ENCODE results near the gene CD14. TPM values are rescaled to one million over a fixed set of nuclear protein-coding genes. Genes with fewer than 3 reads are reported as not detected.
A peak's percentile ranks its signal among the peaks of the same experiment; 100 is the strongest.
"Not testable (repeated sequence)": the region's sequence is repeated elsewhere in the genome, so short reads cannot be mapped to it uniquely, and the experiment has no call there.

CD14 gene
- total RNA-seq, 2 experiments from 2014 or later: 0.36 to 0.41 TPM

GRCh38 chr5:140664359-140665119 lies 31.6 kb upstream of the CD14 start, which contains the start of gene WDR55:
WDR55 (plus strand) TSS chr5:140664904; CDS start chr5:140664913, 9 bp downstream.
- intact Hi-C loops (cut with micrococcal nuclease): no loop called here
- TF ChIP-seq CTCF (IDR thresholded peaks at IDR 0.05): no peak
- Mint-ChIP-seq H3K27ac (peak within 1 kb of the TSS; percentile 95), H3K9me3 (no peaks in the 10 kb centered on the region), H3K36me3 (ENCODE audit: low read depth) (peaks cover 73% of the 10 kb centered on the region), H3K4me1 (ENCODE audit: low read depth) (peaks cover 26% of the 10 kb centered on the region), H3K27me3 (no peaks in the 10 kb centered on the region), H3K4me3 (peak within 1 kb of the TSS; percentile 99)
- peak; percentile 97 for DNase-seq
- ChIA-PET CTCF (interaction anchor here (1.1 to 1.9 kb wide), 3 partner anchors 9 to 22 kb away, joined by 3 to 4 read pairs (median 3); partner anchors contain the start of genes IK and NDUFA2), POLR2A (interaction anchor here (1.0 to 5.5 kb wide), 15 partner anchors 10 to 318 kb away, joined by 3 to 37 read pairs (median 4); partner anchors contain the start of genes EIF4EBP3, HARS1, HARS2 and HBEGF)
- ATAC-seq: peak; percentile 96

GRCh38 chr5:140664030-140664358 lies 31.0 kb upstream of the CD14 start:
- POLR2A ChIA-PET: interaction anchor here (1.0 to 5.5 kb wide), 10 partner anchors 10 to 263 kb away, joined by 3 to 37 read pairs (median 4); partner anchors contain the start of genes EIF4EBP3, HARS1, HARS2 and IK
- peaks cover 72% of the 10 kb centered on the region for H3K36me3 Mint-ChIP-seq (ENCODE audit: low read depth)

GRCh38 chr5:140660371-140660770 lies 27.4 kb upstream of the CD14 start:
- H3K4me3 Mint-ChIP-seq; ATAC-seq; DNase-seq; intact Hi-C loops (cut with micrococcal nuclease); H3K4me1 Mint-ChIP-seq (ENCODE audit: low read depth); H3K27me3 Mint-ChIP-seq; H3K9me3 Mint-ChIP-seq; H3K27ac Mint-ChIP-seq; POLR2A ChIA-PET; CTCF ChIA-PET: not testable (repeated sequence)
- H3K36me3 Mint-ChIP-seq (ENCODE audit: low read depth): peaks cover 55% of the 10 kb centered on the region

More at GRCh38 chr5:140664030-140664358, 31.0 kb upstream of the CD14 start:
- no peak for ATAC-seq
- H3K27ac Mint-ChIP-seq: peak overlapping the region; percentile 95
- peaks cover 26% of the 10 kb centered on the region for H3K4me1 Mint-ChIP-seq (ENCODE audit: low read depth)
- peak overlapping the region; percentile 99 for H3K4me3 Mint-ChIP-seq
- no peak for DNase-seq
- intact Hi-C loops (cut with micrococcal nuclease): no loop called here
- H3K27me3 Mint-ChIP-seq: no peaks in the 10 kb centered on the region
- H3K9me3 Mint-ChIP-seq: no peaks in the 10 kb centered on the region
- TF ChIP-seq CTCF (IDR thresholded peaks at IDR 0.05): no peak
- CTCF ChIA-PET: interaction anchor here (1.1 to 1.9 kb wide), 2 partner anchors 8 to 16 kb away, joined by 3 to 4 read pairs; partner anchors contain the start of genes IK and NDUFA2

- Mint-ChIP-seq H3K36me3 (ENCODE audit: low read depth) (peaks cover 59% of the 10 kb centered on the region), H3K27ac (no peak overlapping the region), H3K9me3 (no peaks in the 10 kb centered on the region), H3K27me3 (no peaks in the 10 kb centered on the region), H3K4me3 (no peak overlapping the region), H3K4me1 (ENCODE audit: low read depth) (peaks cover 4% of the 10 kb centered on the region)
- ATAC-seq (no peak), DNase-seq (no peak)
- ChIA-PET POLR2A (interaction anchor here (0.5 to 1.0 kb wide), 3 partner anchors 32 to 266 kb away, joined by 3 read pairs; partner anchors contain the start of genes HARS1 and HARS2), CTCF (interaction anchor here (0.7 kb wide), 1 partner anchor 12 kb away, joined by 3 read pairs; the partner anchor contains the start of genes IK and NDUFA2)
- no peak for TF ChIP-seq CTCF (IDR thresholded peaks at IDR 0.05)
- intact Hi-C loops (cut with micrococcal nuclease): no loop called here
Measured at GRCh38 chr5:140658870-140659269, 25.9 kb upstream of the CD14 start.

- peaks cover 51% of the 10 kb centered on the region for H3K36me3 Mint-ChIP-seq (ENCODE audit: low read depth)
- no peaks in the 10 kb centered on the region for H3K27me3 Mint-ChIP-seq
- no peak for DNase-seq
- ATAC-seq: no peak
- ChIA-PET CTCF (interaction anchor here (0.9 to 2.3 kb wide), 10 partner anchors 8 to 503 kb away, joined by 3 to 10 read pairs (median 4); partner anchors contain the start of genes CD14, EIF4EBP3, HARS1 and HARS2), POLR2A (interaction anchor here (0.8 to 4.2 kb wide), 20 partner anchors 8 to 259 kb away, joined by 3 to 37 read pairs (median 6); partner anchors contain the start of genes APBB3, DND1, EIF4EBP3 and HARS1)
- no peaks in the 10 kb centered on the region for H3K9me3 Mint-ChIP-seq
- peak overlapping the region; percentile 99 for H3K27ac Mint-ChIP-seq
- intact Hi-C loops (cut with micrococcal nuclease): loop anchor here (5.0 kb wide), 1 partner anchor 45 kb away; the partner anchor contains the start of genes HARS1 and HARS2
- peak overlapping the region; percentile 95 for H3K4me3 Mint-ChIP-seq
- peaks cover 35% of the 10 kb centered on the region for H3K4me1 Mint-ChIP-seq (ENCODE audit: low read depth)
- TF ChIP-seq CTCF (IDR thresholded peaks at IDR 0.05): no peak
Measured at GRCh38 chr5:140647042-140647419, 14.1 kb upstream of the CD14 start.
